ENCODE data around the gene FLCN.

DNA sequence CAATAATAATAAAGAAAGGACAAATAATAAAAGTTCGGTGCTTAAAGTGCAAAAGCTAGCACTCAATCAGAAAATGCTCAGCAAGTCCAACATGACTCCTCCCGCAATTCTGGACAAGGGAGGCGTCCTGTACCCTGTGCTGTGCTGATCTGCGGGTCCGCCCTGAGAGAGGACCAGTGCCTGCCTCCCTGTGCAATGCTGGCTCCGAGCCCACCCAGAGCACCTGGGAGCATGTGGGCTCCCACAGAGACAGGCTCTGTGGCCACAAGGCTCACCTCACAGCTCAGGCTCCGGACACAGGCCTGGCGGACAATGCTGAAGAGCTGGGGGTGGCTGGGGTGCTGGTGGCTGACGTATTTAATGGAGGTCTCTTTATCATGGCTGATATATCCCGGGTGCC, 11.1 kb downstream of the FLCN start:
- TF ChIP-seq EZH2phosphoT487 (IDR thresholded peaks at IDR 0.05; ENCODE audit: low read length) (no peak), EZH2 (optimal IDR thresholded peaks at IDR 0.05; ENCODE audit: low read depth, low read length) (no peak)
- TF ChIP-seq, protein P1, sequence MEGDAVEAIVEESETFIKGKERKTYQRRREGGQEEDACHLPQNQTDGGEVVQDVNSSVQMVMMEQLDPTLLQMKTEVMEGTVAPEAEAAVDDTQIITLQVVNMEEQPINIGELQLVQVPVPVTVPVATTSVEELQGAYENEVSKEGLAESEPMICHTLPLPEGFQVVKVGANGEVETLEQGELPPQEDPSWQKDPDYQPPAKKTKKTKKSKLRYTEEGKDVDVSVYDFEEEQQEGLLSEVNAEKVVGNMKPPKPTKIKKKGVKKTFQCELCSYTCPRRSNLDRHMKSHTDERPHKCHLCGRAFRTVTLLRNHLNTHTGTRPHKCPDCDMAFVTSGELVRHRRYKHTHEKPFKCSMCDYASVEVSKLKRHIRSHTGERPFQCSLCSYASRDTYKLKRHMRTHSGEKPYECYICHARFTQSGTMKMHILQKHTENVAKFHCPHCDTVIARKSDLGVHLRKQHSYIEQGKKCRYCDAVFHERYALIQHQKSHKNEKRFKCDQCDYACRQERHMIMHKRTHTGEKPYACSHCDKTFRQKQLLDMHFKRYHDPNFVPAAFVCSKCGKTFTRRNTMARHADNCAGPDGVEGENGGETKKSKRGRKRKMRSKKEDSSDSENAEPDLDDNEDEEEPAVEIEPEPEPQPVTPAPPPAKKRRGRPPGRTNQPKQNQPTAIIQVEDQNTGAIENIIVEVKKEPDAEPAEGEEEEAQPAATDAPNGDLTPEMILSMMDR (IDR thresholded peaks at IDR 0.05; ENCODE audit: low read length), result no peak

All from MM.1S (cell line).